ENCODE data around the gene PLD5.
"Not testable (repeated sequence)": the region's sequence is repeated elsewhere in the genome, so short reads cannot be mapped to it uniquely, and the experiment has no call there.

PLD5 gene

DNA sequence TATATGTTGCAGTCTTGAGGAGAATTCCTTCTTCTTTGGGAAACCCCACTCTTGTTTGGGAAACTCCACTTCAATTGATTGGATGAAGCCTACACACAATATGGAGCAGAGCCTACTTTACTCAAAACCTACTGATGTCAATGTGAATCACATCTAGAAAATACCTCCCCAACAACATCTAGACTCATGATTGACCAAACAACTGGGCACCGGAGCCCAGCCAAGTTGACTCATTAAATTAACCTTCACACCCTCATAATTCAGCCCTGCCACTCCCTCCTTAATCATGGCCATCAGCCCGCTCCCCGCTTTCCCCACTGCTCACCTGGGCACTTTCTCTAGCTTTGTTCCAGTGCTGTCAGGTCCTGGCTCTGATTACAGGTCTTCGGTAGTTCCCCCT is 317.5 kb downstream of the PLD5 start:
- no peak for FAIRE-seq

DNA sequence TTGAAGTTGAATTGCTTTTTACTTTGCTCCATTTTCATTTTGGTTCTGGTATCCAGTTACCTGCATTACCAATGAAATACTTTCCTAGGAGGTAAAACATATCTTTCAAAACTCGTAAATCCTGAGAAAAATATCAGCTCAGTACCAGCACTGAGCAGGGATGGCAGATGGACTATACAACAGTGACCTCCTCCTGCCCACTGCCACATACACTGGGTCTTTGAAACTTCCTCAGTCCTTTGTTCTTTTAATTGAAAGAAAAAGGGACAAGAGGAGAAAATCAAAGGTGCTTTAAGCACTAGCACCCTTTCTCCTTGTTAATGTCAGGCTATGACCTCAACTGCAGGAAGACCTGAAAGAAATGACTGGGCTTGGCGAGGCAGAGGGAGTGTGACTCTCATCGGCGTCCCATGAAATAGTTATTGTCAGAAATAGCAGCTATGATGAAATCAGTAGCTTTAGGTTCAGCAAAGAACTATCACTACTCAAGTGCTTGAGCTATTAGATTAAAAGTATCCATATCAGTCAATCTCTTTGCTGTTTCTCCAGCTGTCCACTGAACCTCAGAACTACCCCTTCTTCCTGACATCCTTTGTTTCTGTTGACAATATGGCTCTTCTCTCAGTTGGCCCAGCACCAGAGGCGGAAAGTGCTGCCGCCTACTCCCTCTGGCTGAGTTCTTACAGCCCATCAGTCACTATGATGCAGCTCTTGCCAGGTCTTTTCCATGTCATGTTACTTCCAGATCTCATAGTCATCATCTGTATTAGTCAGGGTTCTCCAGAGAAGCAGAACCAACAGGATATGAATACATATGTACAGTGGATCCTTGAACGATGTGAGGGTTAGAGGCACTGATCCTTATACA is 318.6 kb downstream of the PLD5 start:
- FAIRE-seq = no peak

DNA sequence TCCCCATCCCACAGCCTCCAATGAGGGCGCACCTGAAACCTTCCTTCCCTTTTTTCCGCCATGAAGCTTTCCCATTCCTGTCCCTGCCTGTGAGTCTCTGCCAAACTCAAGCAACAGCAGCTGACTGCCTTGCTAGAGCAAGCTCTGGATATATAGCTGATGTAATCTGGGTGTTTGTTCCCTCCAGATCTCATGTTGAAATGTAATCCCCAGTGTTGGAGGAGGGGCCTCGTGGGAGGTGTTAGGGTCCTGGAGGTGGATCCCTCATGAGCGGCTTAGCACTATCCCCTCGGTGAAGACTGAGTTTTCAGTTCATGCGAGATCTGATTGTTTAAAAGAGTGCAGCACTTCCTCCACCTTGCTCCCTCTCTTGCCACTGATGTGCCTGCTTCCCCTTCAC is 321.2 kb downstream of the PLD5 start:
- FAIRE-seq = no peak

DNA sequence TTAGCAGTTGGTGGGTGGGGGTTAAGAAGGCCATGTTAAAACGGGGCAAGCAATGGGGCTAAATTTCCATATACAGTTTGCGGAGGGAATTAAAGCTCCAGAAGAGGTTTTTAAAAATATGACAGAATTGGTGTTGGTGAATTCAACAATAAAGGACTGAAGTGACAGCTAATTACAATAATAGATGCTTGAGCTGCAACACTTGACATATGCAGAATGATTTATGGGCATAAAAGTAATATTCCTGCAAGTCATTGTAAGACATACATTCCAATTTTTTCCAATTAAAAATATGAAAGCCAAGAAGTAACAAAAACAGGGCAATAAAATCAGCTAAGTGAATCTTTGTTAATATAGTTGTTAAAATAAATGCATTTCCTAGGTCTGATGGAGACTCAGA is 323.4 kb downstream of the PLD5 start:
- FAIRE-seq = no peak

DNA sequence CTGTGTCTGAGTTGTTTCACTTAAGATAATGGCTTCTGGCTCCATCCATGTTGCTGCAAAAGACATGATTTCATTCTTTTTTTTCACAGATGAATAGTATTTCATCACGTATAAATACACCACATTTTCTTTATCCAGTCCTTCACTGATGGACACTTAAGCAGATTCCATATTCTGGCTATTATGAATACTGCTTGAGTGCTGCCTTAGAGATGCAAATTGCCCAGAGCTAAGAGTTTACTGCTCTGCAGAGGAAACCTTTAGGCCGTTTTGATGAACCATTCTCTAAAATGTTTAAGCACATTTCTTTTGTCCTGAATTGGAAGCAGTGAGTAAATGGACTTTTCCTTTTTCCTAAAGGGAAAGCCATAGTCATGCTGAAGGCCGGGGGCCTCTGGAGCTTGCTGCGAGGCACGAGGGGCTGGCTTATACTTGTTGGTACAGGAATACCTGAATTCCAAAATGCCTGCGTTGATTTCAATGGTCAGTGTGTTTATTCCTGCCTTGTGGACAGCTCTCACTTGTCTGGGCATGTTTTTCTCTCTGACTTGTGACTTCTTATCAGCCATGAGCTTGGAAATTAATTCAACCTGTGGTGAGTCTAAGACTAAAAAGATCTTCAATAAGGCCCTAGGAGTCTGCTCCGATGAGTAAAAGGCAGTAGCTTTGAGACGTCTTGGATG is 324.6 kb downstream of the PLD5 start:
- no peak for FAIRE-seq

DNA sequence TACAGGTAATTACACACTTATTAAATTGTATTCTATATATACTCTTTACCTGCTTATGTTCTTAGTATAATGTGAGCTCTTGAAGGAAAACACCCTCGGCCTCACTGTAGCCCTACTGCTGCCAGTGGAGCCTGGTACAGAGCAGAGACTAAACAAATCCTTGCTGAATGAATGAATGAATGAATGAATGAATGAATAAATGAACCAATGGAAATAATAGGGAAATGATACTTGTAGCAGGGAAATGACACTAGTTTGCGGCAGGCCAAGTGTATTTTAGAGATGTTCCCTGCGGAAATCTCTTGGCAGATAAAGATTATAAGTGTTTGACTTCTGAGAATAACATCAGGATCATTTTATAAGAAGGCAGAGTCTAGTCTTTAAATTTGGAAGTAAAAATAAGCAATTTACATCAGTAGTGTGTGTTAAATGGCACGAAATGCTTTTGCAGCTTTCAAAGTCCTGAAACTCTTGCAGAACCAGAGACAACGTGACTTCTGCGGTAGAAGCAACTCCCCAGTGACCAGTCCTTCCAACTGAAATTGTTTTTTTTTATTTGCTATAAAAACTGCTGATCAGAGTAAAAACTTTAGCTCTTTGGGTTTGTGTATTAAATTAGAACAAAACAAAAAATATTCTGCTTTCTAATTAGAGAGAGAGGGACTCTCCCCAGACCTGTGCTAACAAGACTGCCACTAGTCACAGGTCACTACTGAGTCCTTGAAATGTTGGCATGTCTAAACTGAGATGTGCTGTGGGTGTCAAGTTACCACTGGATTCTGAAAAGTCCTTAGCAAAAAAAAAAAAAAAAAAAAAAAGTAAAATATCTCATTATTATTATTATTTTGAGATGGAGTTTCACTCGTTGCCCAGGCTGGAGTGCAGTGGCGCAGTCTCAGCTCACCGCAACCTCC is 326.3 kb downstream of the PLD5 start:
- FAIRE-seq = no peak

DNA sequence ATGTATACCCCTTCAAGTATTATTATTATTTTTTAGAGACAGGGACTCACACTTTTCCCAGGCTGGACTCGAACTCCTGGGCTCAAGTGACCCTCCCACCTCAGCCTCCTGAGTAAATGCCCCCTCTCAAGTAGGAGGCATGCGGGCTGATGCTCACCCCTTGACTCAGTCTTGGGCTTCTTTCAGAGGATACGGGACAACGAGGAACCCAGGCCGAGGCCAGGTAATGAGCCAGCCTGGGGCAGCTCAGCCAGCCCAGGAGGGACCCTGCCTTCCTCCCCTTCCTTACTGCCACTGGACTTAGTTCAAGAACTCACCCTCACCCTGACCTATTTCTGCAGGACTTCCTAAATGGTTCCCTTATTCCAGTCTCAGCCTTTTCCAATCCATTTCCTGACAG is 327.6 kb downstream of the PLD5 start:
- no peak for FAIRE-seq

DNA sequence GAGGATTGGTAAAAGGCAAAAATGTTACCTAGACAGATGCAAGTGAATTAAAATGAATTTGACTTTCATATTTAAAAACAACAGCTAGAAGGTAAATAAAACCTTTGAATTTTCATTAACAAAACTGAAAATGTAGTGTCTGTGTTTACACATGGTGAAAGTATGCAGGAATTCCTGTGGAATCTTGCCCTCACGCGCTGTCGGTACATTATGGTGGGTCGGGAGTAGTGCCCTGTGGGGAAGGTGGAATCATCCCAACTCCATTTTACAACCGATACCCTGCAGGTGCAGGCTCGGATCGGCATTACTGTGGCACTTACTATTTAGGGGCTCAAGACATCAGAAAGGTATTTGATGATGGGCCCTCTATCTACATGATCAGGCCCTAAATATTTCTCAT is 328.4 kb downstream of the PLD5 start:
- FAIRE-seq = no peak

DNA sequence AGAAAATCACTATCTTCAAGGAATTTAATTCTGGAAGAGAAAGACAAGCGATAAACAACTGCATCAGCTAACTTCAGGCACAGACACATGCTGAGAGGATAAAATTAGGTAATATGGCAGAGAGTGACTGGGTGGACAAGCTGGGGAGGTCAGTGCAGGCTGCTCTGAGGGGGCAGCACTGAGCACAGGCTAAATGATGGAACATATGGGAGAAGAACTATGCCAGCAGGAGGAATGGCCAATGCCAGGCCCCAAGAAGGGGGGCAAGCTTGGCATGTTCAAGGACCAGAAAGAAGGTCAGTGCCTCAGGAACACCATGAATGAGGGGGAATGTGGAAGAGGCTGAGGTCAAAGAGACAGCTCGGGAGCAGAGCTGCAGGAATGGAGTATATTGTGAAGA is 334.9 kb downstream of the PLD5 start:
- no peak for FAIRE-seq

DNA sequence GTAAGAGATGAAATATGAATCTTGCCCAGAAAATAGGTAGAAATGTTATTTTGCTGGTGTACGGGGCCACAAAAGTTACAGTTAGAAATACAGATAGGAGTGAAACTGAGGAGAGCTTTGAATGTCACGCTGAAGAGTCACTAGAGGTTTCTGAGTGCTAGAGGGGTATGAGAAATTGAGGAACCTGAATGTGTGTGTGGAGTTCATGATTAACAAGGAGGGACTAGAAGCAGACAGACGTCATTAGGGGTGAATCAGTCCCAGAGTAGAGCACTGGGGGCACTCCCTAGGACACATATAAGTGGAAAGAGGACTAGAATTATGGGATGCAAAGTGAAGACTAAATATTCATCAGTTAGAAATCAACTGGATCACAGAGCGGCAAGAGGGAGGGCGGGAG is 336.7 kb downstream of the PLD5 start:
- no peak for FAIRE-seq

DNA sequence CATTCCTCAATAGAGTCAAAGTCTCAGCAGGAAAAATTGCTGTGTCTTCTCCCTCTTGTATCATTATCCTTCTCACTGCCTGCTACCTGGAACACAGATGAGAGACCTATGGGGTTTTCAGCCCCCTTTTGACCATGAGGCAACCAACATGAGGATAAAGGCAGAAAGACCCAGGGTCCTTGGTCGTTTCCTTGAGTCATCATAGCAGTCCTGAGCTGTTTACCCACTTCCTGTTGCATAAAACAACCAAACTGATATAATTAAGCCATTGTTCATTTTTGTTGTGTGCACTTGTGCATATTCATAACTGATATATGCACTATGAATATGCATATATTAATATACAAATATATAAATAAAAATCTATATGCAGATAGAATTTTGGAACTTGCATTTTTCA is 337.3 kb downstream of the PLD5 start:
- no peak for FAIRE-seq

DNA sequence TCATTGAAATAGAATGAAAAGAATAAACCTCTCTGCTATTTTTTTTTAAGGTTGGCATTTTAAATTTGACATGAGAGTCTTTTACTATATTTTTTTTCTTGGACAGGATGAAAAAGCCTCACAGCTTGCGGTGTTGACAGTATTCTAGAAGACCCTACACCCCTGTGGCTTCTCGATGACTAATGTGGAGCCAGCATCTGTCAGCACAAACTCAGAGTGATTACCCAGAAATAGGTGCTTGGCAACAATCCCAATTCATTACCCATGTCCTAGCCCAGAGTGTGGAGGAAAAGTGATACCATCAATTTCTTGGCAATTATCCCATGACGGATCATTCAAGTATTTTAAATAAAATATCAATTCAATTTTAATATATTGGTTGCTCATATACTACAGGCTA is 338.8 kb downstream of the PLD5 start:
- no peak for FAIRE-seq

DNA sequence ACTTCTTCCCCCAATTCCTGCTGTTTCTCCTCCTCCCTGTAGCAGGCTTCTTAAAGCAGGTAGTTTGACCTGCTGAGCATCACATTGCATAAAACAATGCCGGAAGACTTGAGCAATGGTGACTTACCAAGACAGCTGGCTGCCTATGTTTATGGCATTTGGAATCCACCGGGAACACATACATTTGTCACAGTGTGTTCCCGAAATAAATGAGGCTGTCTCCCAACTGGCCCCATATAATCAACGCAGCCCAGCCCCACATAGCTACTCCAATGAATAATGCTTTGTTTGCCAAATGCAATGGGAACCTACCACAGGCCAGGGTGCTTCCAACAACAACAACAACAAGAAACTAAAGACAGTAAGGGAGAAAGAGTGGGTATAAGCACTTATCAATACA is 339.5 kb downstream of the PLD5 start:
- no peak for FAIRE-seq

DNA sequence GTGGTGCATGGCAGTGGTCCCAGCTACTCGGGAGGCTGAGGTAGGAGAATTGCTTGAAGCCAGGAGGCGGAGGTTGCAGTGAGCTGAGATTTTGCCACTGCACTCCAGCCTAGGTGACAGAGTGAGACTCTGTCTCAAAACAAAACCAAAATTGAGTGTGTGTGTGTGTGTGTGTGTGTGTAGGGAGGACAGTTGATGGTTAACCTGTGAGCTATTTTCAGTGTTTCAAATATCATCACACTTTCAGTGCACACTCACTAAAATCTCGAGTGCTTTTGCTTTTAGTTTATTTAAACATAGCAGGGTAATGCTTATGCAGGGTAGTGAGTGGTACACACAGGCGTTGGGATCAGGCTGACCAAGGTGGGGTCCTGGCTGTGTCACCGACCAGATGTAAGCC is 344.7 kb downstream of the PLD5 start:
- FAIRE-seq = not testable (repeated sequence)

DNA sequence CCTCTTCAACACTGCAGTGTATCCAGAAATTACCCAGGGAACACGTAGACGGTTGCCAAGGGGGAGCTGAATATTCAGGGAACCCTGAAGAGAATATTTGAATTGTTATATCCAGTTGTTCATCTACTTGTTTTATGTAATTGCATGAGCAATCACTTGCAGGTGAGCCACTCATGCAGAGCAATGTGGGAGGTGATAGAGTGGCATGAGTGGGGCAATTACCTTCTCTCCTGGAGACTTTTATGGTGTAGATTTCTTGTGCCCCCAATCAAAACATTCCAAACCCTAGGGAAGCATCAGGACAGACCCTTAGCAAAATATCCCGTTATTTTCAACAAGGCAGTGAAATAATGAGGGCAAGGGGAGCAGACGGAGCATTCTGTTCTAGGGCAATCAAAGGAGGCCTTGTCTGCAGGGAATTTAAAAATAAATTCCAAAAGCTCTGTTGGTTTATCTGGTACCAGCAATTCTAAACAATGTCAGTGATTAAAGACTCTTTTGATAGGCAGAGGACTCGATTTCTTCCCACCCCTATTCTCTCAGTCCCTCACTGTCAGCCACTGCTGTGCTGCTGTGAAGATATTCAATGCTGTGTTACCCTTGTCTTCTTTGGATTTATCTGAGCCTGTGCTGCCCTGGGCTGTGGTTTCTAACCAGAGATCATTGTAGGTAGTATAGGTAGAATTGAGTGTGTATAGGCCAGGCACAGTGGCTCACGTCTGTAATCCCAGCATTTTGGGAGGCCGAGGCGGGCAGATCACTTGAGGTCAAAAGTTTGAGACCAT is 345.4 kb downstream of the PLD5 start:
- FAIRE-seq = no peak

DNA sequence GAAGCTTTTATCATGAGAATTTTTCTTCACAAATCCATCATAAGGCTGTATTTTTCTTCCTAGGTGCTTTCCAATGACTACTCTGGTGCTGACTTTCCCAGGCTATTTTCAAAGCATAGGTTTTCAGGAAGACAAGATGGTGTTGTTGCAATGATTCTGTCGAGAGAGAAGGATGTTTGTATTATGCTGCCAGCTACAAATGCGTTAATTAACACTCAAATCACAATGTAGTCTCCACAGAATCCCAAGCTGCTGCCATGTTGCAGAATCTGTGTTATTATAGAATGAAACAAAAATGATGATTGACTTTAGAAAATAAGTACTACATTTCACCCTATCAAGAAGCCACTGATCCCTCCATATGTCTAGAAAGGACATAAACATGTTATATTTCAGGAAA is 346.1 kb downstream of the PLD5 start:
- no peak for FAIRE-seq

DNA sequence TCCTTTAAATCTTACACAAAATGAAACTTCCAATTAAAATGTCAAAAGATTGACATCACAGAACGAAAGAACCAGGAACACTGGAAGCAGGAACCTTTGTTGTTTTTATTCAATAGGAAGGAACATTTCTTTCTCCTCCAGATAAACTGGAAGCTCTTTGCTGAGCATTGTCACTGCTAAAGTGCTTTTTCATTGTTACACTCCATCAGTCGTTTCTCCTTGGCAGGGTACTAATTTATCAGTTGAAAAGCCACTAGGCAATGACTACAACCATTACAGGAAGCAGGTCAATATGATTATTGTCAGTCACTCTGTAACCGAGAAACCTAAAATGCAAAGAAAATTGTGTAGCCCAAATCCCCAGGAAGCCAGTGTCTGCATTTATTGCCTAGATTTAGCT is 362.4 kb downstream of the PLD5 start:
- FAIRE-seq = no peak

DNA sequence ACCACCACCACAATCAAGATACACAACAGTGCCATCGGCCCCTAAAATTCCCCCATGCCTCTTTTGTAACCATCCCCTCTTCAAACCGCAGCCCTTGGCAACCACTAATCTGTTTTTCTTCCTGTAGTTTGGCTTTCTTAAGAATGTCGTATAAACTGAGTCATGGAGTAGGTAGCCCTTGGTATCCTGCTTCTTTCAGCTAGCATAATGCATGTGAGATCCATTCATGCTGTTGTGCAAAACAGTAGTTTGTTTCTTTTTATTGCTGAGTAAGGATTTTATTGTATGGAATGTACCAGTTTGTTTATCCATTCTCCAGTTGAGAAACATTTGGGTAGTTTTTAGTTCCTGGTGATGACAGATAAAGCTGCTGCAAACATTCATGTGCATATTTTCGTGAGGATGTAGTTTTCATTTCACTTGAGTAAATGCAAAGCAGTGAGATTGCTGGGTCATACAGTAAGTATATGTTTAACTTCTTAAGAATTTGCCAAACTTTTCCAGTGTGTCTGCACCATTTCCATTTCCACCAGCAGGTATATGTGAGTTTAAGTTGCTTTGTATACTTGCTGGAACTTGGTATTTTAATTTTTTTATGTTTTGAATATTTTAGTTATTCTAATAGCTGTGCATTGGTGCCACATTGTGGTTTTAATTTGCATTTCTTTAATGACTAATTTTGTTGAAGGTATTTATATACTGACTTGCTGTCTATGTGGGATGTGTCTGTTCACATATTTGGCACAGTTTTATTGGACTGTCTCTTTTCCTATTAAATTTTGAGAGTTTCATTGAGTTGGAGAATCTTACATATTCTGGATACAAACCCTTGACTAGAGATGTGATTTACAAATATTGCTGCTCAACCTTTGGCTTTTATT is 377.2 kb downstream of the PLD5 start:
- FAIRE-seq = peak; percentile 61

DNA sequence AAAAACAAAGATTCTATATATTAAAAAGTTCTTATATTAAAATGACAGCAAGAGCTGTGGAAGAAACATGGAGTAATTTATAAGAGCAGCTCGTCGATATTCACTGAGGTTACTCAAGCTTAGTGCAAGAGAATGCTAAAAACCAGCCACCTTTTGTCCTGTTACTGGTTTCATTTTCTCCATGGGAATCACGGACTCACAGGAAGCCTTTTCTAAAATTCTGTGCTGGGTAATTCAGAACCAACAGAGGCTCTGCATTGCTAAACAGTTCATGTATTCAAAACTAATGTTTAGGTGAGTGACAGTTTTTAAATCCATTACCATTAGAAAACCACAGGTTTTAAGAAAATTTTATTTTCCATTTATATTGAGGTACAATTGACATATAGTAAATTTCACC is 377.8 kb downstream of the PLD5 start:
- no peak for FAIRE-seq

DNA sequence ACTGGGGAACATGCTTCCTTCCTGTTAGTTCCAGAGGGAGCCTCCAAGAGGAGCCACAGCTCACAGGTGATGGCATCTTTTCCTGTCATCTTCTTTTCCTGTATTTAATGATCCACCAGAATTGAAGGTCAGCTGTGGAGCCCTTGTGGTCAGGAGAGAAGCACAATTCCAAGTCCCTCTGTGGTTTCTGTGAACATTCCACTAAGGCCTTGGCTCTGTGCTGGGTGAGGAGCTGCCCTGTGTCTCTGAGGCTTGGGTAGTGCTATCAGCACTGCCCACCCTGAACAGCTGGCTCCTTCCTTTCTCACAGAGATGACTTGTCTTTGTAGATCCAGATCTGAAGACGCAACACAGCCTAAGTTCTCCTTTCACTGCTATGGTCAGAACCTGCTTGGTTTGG is 383.7 kb downstream of the PLD5 start:
- no peak for FAIRE-seq

DNA sequence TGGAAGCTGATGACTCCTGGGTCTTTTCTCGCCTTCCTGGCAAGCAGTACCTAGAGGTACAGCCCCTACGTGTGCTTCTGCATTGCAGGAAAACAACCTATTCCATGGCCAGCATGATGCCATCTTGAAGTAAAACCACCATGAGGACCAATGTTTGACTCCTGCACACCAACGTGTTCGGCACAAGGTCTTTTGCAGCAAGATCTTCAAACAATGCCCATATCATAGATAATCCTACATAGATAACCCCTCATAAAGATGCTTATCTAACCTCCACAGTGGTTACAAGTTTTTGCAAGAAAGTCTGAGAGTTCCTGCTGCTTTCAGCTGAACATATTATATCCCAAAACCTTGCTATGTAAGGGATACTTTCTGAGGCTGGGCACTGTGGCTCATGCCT is 384.5 kb downstream of the PLD5 start:
- no peak for FAIRE-seq

DNA sequence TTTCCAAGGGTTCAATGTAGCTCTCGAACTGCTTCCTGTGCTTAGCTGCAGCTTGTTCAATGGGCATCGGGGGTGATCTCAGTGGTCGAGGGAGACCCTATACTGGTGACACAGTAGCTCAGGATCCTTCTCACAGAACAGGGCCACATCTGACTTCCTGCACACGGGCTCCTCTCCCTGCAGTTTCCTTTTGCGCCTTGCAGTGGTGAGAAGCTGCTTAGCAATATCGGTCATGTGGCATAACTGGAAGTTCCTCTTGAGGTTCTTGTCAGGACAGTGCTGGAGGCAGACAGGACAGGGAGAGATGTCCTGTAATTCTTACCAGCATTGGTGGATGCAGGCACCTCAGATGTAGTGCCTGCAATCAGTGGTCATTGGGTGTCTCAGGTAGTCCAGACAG is 385.1 kb downstream of the PLD5 start:
- FAIRE-seq = no peak

All from islet of Langerhans (tissue), 1 donor.